Ecto neural progenitor cell (in vitro differentiated cells): ENCODE data around the gene ACP4.

ENCODE experiments used
- DNase-seq: peaks from one replicate; pipeline ENCODE4 v3.0.0-alpha.2; 2018; ENCODE audit warnings: low spot score

Gene ACP4

DNA sequence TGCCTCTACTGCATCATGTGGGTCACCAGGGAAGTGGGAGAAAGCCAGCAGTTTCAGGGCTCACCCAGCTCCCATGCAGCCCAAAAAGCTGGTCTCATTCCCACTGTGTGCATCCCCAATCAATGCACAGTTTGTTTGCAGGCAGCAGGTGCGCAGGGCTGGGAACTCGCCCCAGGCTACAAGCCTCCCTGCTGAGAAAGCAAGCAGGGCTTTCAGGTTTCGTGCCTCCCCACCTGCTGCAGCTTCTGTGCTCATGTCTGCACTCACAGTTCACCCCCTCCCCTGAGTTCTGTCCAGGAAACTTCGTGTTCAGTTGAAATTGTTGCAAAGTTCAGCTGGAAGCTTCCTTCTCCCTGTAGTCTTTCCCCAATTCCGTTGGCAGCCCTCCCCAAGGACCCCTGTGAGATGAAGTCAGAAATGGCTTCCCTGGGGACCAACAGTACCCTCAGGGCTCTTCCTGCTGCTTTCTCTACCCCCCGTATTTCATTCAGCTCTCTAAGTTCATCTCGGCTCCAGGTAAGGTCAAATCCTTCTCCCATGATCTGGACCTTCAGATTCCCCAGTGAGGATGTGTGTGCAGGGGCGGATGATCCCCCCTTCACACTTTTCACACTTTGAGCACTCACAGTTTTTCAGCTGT is 54.2 kb downstream of the ACP4 start:
- DNase-seq, result no peak
